HCT116 (cell line): ENCODE results near the gene PPP1R13L. TPM values are rescaled to one million over a fixed set of nuclear protein-coding genes. Genes with fewer than 3 reads are reported as not detected.

Experiments
- ATAC-seq: fragments of 200-7000 bp; cut with Tn5 transposase; 2 replicates; pipeline ENCODE4 v1.9.1; 2020; ENCODE audit warnings: mild to moderate bottlenecking, moderate library complexity
- BruUV-seq: library from RNA; stranded (reverse); fragments of 400-500 nt; replicated peaks from 2 replicates; lab custom pipeline; 2021; lab: Mats Ljungman, UMichigan
- CTCF ChIA-PET: fragments of 300-600 bp; sonication (Branson Sonifier 250); formaldehyde crosslinking; loops from one replicate; lab custom pipeline; 2021; ENCODE audit warnings: antibody characterized with exemption; lab: Charles Lee
- POLR2A ChIA-PET: fragments of 300-600, 350-600 bp; sonication (Branson Sonifier 250); formaldehyde crosslinking; loops from one replicate; lab custom pipeline; 2021; ENCODE audit warnings: antibody characterized with exemption; lab: Charles Lee
- RAD21 ChIA-PET, 2 experiments: fragments of 300-600 bp; sonication (Branson Sonifier 250); formaldehyde crosslinking; loops; one replicate each; lab custom pipeline; 2023; ENCODE audit warnings: low total read pairs in 2 of 2; ENCODE audit not compliant: uncharacterized antibody in 2 of 2, unreplicated experiment in 2 of 2, low non-redundant PET in 1 of 2; lab: Charles Lee
- DNase-seq: peaks from one replicate; pipeline ENCODE4 v3.0.0-alpha.2; 2010; ENCODE audit warnings: low read depth, low spot score
- H2AFZ ChIP-seq: fragments of 200-600 bp; shearing (Covaris generic), sonication (generic); 2 replicates; pipeline ENCODE4 v1.6.1; 2017; ENCODE audit warnings: low read depth, mixed run types, mixed read lengths, antibody characterized with exemption, low read length; ENCODE audit not compliant: poor library complexity, severe bottlenecking
- H3K27ac ChIP-seq: 2 replicates; pipeline ENCODE4 v1.5.1; 2012; ENCODE audit warnings: low read depth, low read length
- H3K27me3 ChIP-seq: fragments of 200-600 bp; sonication (generic); 2 replicates; pipeline ENCODE4 v1.6.1; 2016; ENCODE audit warnings: mixed run types, low read length, mixed read lengths; ENCODE audit not compliant: insufficient read depth
- H3K36me3 ChIP-seq, 2 experiments: fragments of 200-500 bp in 1 of 2; fragments of 200-600 bp in 1 of 2; sonication (Bioruptor generic) in 1 of 2; sonication (generic) in 1 of 2; 2 replicates each; pipeline versions ENCODE4 v1.5.1 to v1.6.1; 2014 to 2016; ENCODE audit warnings: low read length in 2 of 2, inconsistent platforms in 1 of 2, mixed read lengths in 1 of 2, mixed run types in 1 of 2; ENCODE audit not compliant: insufficient read depth in 2 of 2, control insufficient read depth in 1 of 2
- H3K4me1 ChIP-seq, 2 experiments: fragments of 200-600 bp in 1 of 2; sonication (generic) in 1 of 2; 2 replicates each; pipeline versions ENCODE4 v1.5.1 to v1.6.1; 2012 to 2017; ENCODE audit warnings: low read length in 2 of 2, inconsistent platforms in 1 of 2, mild to moderate bottlenecking in 1 of 2, mixed read lengths in 1 of 2, mixed run types in 1 of 2, moderate library complexity in 1 of 2; ENCODE audit not compliant: insufficient read depth in 2 of 2, control insufficient read depth in 1 of 2
- H3K4me2 ChIP-seq: fragments of 200-600 bp; sonication (generic); 2 replicates; pipeline ENCODE4 v1.6.1; 2017; ENCODE audit warnings: mixed run types, low read length, mixed read lengths
- H3K4me3 ChIP-seq, 2 experiments: fragments of 200-600 bp in 1 of 2; sonication (generic) in 1 of 2; replicated peaks in 1 of 2; 2 replicates each; pipeline ENCODE4 v1.5.1; 2011 to 2016; ENCODE audit warnings: low read length in 2 of 2, control low read depth in 1 of 2, low read depth in 1 of 2, mild to moderate bottlenecking in 1 of 2, mixed read lengths in 1 of 2, mixed run types in 1 of 2
- H3K79me2 ChIP-seq: fragments of 200-600 bp; sonication (generic); 2 replicates; pipeline ENCODE4 v1.6.1; 2017; ENCODE audit warnings: mild to moderate bottlenecking, mixed run types, low read length, moderate library complexity, mixed read lengths; ENCODE audit not compliant: insufficient read depth
- H3K9ac ChIP-seq: fragments of 200-600 bp; sonication (generic); 2 replicates; pipeline ENCODE4 v1.6.1; 2016; ENCODE audit warnings: low read length, mixed read lengths
- H3K9me2 ChIP-seq: fragments of 200-600 bp; sonication (generic), shearing (Covaris generic); 2 replicates; pipeline ENCODE4 v1.6.1; 2017; ENCODE audit warnings: mixed run types, mild to moderate bottlenecking, moderate library complexity; ENCODE audit not compliant: insufficient read depth
- H3K9me3 ChIP-seq, 2 experiments: fragments of 200-500 bp in 1 of 2; fragments of 200-600 bp in 1 of 2; sonication (Bioruptor generic) in 1 of 2; sonication (generic) in 1 of 2; 2 replicates each; pipeline ENCODE4 v1.6.1; 2014 to 2017; ENCODE audit warnings: low read length in 2 of 2, mixed read lengths in 2 of 2, inconsistent platforms in 1 of 2, low read depth in 1 of 2, mild to moderate bottlenecking in 1 of 2, mixed run types in 1 of 2, moderate library complexity in 1 of 2; ENCODE audit not compliant: control insufficient read depth in 1 of 2, insufficient read depth in 1 of 2
- H4K20me1 ChIP-seq: fragments of 200-600 bp; sonication (generic), shearing (Covaris generic); 2 replicates; pipeline ENCODE4 v1.6.1; 2017; ENCODE audit warnings: mixed run types, mild to moderate bottlenecking, moderate library complexity; ENCODE audit not compliant: insufficient read depth
- CBX3 ChIP-seq: IDR thresholded peaks from 2 replicates; pipeline ENCODE4 v1.6.1; 2012; ENCODE audit warnings: low read depth
- CEBPB ChIP-seq: IDR thresholded peaks from 2 replicates; pipeline ENCODE4 v1.6.1; 2012; ENCODE audit warnings: low read depth
- CTCF ChIP-seq, 3 experiments: fragments of 200-600 bp in 1 of 3; sonication (generic) in 1 of 3; IDR thresholded peaks in 2 of 3; conservative IDR thresholded peaks in 1 of 3; 2 replicates each; pipeline ENCODE4 v1.5.1; 2012 to 2017; ENCODE audit warnings: low read depth in 2 of 3, low read length in 2 of 3, antibody characterized with exemption in 1 of 3, borderline replicate concordance in 1 of 3, control low read depth in 1 of 3, mild to moderate bottlenecking in 1 of 3, mixed read lengths in 1 of 3, mixed run types in 1 of 3, moderate library complexity in 1 of 3; ENCODE audit not compliant: insufficient read depth in 1 of 3
- EGR1 ChIP-seq: IDR thresholded peaks from 2 replicates; pipeline ENCODE4 v1.6.1; 2012; ENCODE audit warnings: low read depth
- JUND ChIP-seq: IDR thresholded peaks from 2 replicates; pipeline ENCODE4 v1.6.1; 2012
- MAX ChIP-seq: IDR thresholded peaks from 2 replicates; pipeline ENCODE4 v1.6.1; 2012
- POLR2A ChIP-seq: IDR thresholded peaks from 2 replicates; pipeline ENCODE4 v1.7.0; 2011; ENCODE audit warnings: borderline replicate concordance; ENCODE audit not compliant: insufficient read depth, insufficient read length; ENCODE audit errors: extremely low read depth
- POLR2AphosphoS5 ChIP-seq: IDR thresholded peaks from 2 replicates; pipeline ENCODE4 v1.6.1; 2011; ENCODE audit warnings: mild to moderate bottlenecking, low read depth, low read length, moderate library complexity
- RAD21 ChIP-seq: IDR thresholded peaks from 2 replicates; pipeline ENCODE4 v1.6.1; 2012; ENCODE audit warnings: low read depth, mild to moderate bottlenecking
- SP1 ChIP-seq: IDR thresholded peaks from 2 replicates; pipeline ENCODE4 v1.6.1; 2012; ENCODE audit warnings: low read depth
- SRF ChIP-seq: IDR thresholded peaks from 2 replicates; pipeline ENCODE4 v1.6.1; 2012; ENCODE audit warnings: low read depth
- TCF7L2 ChIP-seq: IDR thresholded peaks from 2 replicates; pipeline ENCODE4 v1.7.0; 2011; ENCODE audit warnings: borderline replicate concordance, inconsistent platforms; ENCODE audit not compliant: insufficient read depth, insufficient read length; ENCODE audit errors: extremely low read depth
- YY1 ChIP-seq: IDR thresholded peaks from 2 replicates; pipeline ENCODE4 v1.6.1; 2011; ENCODE audit warnings: low read length, low read depth, moderate library complexity, mild to moderate bottlenecking; ENCODE audit not compliant: insufficient replicate concordance; ENCODE audit errors: extremely low read depth
- ZBTB33 ChIP-seq: IDR thresholded peaks from 2 replicates; pipeline ENCODE4 v1.6.1; 2011; ENCODE audit warnings: mild to moderate bottlenecking, low read length, moderate library complexity; ENCODE audit not compliant: insufficient replicate concordance; ENCODE audit errors: extremely low read depth
- ZFX ChIP-seq: fragments of 450-650 bp; IDR thresholded peaks from 2 replicates; pipeline ENCODE4 v1.6.1; 2017
- ZNF274 ChIP-seq: fragments of 200-500 bp; sonication (Bioruptor generic); IDR thresholded peaks from 2 replicates; pipeline ENCODE4 v1.6.1; 2014; ENCODE audit warnings: mild to moderate bottlenecking, low read depth, low read length, inconsistent platforms
- intact Hi-C: fragments of 100-400 bp; cut with micrococcal nuclease; formaldehyde crosslinking; loops from 2 replicates; pipeline ENCODE4 v1.10.0; 2022
- total RNA-seq: library from RNA; stranded (reverse); gene quantifications from one replicate; pipeline ENCODE4 v1.2.1, GENCODE V29; 2021; ENCODE audit not compliant: unreplicated experiment

PPP1R13L gene
- total RNA-seq, 1 experiment from 2014 or later: 89.1 TPM

- peaks cover 11 to 15% of the 10 kb centered on the region in 2 experiments; a peak in 3 of 4 replicates for H3K4me1 ChIP-seq
- peaks cover 10 to 12% of the 10 kb centered on the region in 2 experiments; a peak in 3 of 4 replicates for H3K36me3 ChIP-seq
- no peak overlapping the region for H3K4me2 ChIP-seq
- no peak overlapping the region for H3K4me3 ChIP-seq
- no TSS peak for BruUV-seq
- ChIA-PET POLR2A (no interaction called here), CTCF (no interaction called here), RAD21 (no interaction called here)
- intact Hi-C loops: no loop called here
- ATAC-seq: no peak
- no peak overlapping the region; the same call in 1 of the 2 replicates for H3K27ac ChIP-seq
- no peaks in the 10 kb centered on the region for H3K9me3 ChIP-seq
- no peak for TF ChIP-seq POLR2AphosphoS5
- TF ChIP-seq SP1: no peak
- TF ChIP-seq RAD21: no peak
- no peaks in the 10 kb centered on the region for H3K9me2 ChIP-seq
- DNase-seq: no peak
- no peaks in the 10 kb centered on the region for H3K27me3 ChIP-seq
- H3K79me2 ChIP-seq: 0 out of 2 replicates have a peak, but pooled peaks cover 3% of the 10 kb centered on the region
- H2AFZ ChIP-seq: no peak overlapping the region
- no peak overlapping the region for H3K9ac ChIP-seq
- H4K20me1 ChIP-seq: no peaks in the 10 kb centered on the region
Measured at GRCh38 chr19:45347570-45348366, 57.1 kb downstream of the PPP1R13L start.

GRCh38 chr19:45346449-45346848, 58.4 kb downstream of the PPP1R13L start:
- no peaks in the 10 kb centered on the region for H3K9me3 ChIP-seq
- no peak overlapping the region for H3K4me3 ChIP-seq
- POLR2A ChIA-PET: no interaction called here
- no peaks in the 10 kb centered on the region for H3K27me3 ChIP-seq
- BruUV-seq: no TSS peak
- H3K9me2 ChIP-seq: no peaks in the 10 kb centered on the region
- peaks cover 5 to 8% of the 10 kb centered on the region in 2 experiments; a peak in 3 of 4 replicates for H3K36me3 ChIP-seq
- DNase-seq (no peak), ATAC-seq (no peak)
- intact Hi-C loops: no loop called here
- TF ChIP-seq MAX: no peak
- TF ChIP-seq ZFX: no peak
- no peak for TF ChIP-seq POLR2AphosphoS5
- TF ChIP-seq CBX3: no peak
- no peak for TF ChIP-seq CEBPB
- TF ChIP-seq YY1: no peak
- TF ChIP-seq POLR2A: no peak
- TF ChIP-seq JUND: no peak
- TF ChIP-seq EGR1: no peak
- no peak for TF ChIP-seq TCF7L2
- TF ChIP-seq SRF: no peak
- TF ChIP-seq CTCF (IDR thresholded peaks at IDR 0.05 in 2 of 3, conservative IDR thresholded peaks at IDR 0.05 in 1 of 3; ENCODE audit: borderline replicate concordance in 1 of 3, insufficient read depth in 1 of 3, low read depth in 2 of 3, low read length in 2 of 3): no peak
- TF ChIP-seq ZBTB33: no peak
- TF ChIP-seq RAD21: no peak
- TF ChIP-seq SP1: no peak
- no peak for TF ChIP-seq ZNF274
- no peak overlapping the region for H3K27ac ChIP-seq
- H3K4me2 ChIP-seq: no peak overlapping the region
- RAD21 ChIA-PET: no interaction called here
- H3K79me2 ChIP-seq: 0 out of 2 replicates have a peak, but pooled peaks cover 3% of the 10 kb centered on the region
- CTCF ChIA-PET: no interaction called here
- no peak overlapping the region for H2AFZ ChIP-seq
- no peak overlapping the region for H3K9ac ChIP-seq
- H3K4me1 ChIP-seq: peaks cover 11 to 18% of the 10 kb centered on the region in 2 experiments; a peak in 3 of 4 replicates
- H4K20me1 ChIP-seq: no peaks in the 10 kb centered on the region
